Measurements from ENCODE around the gene PLA2G4E.

PLA2G4E gene

DNA sequence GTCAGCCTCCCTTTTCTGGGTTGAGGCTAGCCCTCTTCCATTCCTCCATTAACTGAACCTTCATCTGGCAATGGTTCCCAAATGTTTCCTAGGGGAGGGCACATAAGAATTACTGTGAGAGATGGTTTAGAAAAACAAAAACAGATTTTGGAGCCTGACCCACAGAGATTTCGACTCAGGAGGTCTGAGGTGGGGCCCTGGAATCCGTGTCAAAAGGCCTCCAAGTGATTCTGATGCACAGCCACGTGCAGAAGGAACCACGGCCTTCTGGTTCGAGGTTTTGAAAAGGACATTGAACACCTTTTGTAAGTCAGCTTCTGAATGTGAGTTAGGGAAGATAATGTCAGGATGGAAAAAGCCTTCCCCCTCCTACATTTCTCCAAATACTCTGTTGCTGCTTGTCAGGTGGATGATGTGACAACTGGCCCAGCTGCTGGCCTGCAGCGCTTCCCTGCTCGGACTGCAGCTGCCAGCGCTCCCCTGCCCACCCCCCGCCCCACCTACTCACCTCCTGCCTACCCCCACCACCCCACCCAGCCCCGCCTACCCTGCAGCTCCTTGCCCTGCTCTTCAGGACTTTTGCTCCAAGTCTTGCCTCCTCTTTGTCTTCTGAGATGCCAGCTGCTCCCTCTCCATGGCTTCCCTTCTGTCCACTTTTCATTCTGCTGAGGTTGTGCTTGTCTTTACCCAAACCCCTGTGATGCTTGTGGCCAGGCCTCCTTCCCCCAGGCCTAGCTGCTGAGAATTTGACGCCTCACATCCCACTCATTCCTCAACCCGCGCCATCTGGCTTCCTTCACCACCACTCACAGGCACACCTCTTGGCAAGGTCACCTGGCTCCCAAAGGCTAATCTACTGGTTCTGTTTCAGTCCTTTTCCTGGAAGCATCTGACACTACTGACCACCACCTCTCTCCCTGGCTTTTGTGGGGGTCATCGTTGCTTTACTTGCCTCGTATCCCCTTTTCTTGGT lies 55.1 kb downstream of the PLA2G4E start:
- DNase-seq (ENCODE audit: extremely low read depth, insufficient read length), result no peak
- no peak for TF ChIP-seq CTCF (IDR thresholded peaks at IDR 0.05; ENCODE audit: insufficient read depth, low read length, poor library complexity, severe bottlenecking)

GRCh38 chr15:41961595-41962202 lies 59.1 kb downstream of the PLA2G4E start:
- no peak overlapping the region for H3K4me3 ChIP-seq (replicated peaks; ENCODE audit: low read depth, low read length)
- no peak for TF ChIP-seq CTCF (IDR thresholded peaks at IDR 0.05; ENCODE audit: insufficient read depth, low read length, poor library complexity, severe bottlenecking)
- no peak for DNase-seq (ENCODE audit: extremely low read depth, insufficient read length)
- H3K27me3 ChIP-seq (replicated peaks; ENCODE audit: control insufficient read depth, insufficient read depth, low read length), result no peaks in the 10 kb centered on the region
- H3K36me3 ChIP-seq (ENCODE audit: control insufficient read depth, insufficient read depth, low read length), result peaks cover 4% of the 10 kb centered on the region

More for the DNA sequence above, 55.1 kb downstream of the PLA2G4E start:
- Histone ChIP-seq H3K36me3 (ENCODE audit: control insufficient read depth, insufficient read depth, low read length) (peaks cover 2% of the 10 kb centered on the region), H3K27me3 (replicated peaks; ENCODE audit: control insufficient read depth, insufficient read depth, low read length) (no peaks in the 10 kb centered on the region), H3K4me3 (replicated peaks; ENCODE audit: low read depth, low read length) (no peak overlapping the region)

GRCh38 chr15:41961001-41961518 lies 59.8 kb downstream of the PLA2G4E start:
- no peak for DNase-seq (ENCODE audit: extremely low read depth, insufficient read length)
- no peak for TF ChIP-seq CTCF (IDR thresholded peaks at IDR 0.05; ENCODE audit: insufficient read depth, low read length, poor library complexity, severe bottlenecking)
- no peak overlapping the region for H3K4me3 ChIP-seq (replicated peaks; ENCODE audit: low read depth, low read length)
- H3K36me3 ChIP-seq (ENCODE audit: control insufficient read depth, insufficient read depth, low read length), result peaks cover 4% of the 10 kb centered on the region
- H3K27me3 ChIP-seq (replicated peaks; ENCODE audit: control insufficient read depth, insufficient read depth, low read length), result no peaks in the 10 kb centered on the region

GRCh38 chr15:41958002-41958420 lies 62.8 kb downstream of the PLA2G4E start:
- H3K4me3 ChIP-seq (replicated peaks; ENCODE audit: low read depth, low read length), result no peak overlapping the region
- peaks cover 14% of the 10 kb centered on the region for H3K36me3 ChIP-seq (ENCODE audit: control insufficient read depth, insufficient read depth, low read length)
- no peaks in the 10 kb centered on the region for H3K27me3 ChIP-seq (replicated peaks; ENCODE audit: control insufficient read depth, insufficient read depth, low read length)
- no peak for DNase-seq (ENCODE audit: extremely low read depth, insufficient read length)
- no peak for TF ChIP-seq CTCF (IDR thresholded peaks at IDR 0.05; ENCODE audit: insufficient read depth, low read length, poor library complexity, severe bottlenecking)

DNA sequence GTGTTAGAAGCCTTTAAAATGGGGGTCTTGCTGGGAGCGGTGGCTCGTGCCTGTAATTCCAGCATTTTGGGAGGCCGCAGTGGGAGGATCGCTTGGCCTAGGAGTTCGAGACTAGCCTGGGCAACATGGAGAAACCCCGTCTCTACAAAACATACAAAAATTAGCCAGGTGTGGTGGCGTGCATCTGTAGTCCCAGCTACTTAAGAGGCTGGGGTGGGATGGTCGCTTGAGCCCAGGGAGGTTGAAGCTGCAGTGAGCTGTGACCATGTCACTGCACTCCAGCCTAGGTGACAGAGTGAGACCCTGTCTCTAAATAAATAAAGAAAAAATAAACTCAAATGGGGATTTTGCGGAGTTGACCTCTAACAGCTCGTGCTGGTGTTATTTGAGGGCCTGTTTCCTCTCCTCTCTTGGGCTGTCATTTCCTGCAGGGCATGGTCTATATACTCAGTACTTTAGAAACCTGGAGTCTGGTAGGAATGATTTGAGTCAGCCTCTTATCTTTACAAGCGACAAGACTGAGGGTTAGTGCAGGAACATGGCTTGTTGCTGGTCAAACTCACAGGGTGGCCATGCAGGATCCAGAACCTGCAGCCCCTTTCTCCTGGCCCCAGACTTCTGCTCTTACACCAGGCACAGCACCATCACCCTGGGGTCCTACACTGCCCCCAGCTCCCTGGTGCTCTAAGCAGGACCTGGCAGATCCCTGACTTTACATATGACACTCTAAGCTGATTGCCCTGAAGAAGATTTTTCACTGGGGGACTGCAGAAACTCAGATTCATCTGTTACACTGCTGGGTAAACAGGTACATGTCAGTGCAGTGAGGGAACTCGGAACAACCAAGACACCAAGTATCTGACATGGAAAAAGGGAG lies 63.6 kb downstream of the PLA2G4E start:
- DNase-seq (ENCODE audit: extremely low read depth, insufficient read length), result peak; percentile 59
- no peak for TF ChIP-seq CTCF (IDR thresholded peaks at IDR 0.05; ENCODE audit: insufficient read depth, low read length, poor library complexity, severe bottlenecking)
- Histone ChIP-seq H3K36me3 (ENCODE audit: control insufficient read depth, insufficient read depth, low read length) (peaks cover 16% of the 10 kb centered on the region), H3K4me3 (replicated peaks; ENCODE audit: low read depth, low read length) (0 out of 2 replicates have a peak overlapping the region, but pooled peaks have one; percentile 12), H3K27me3 (replicated peaks; ENCODE audit: control insufficient read depth, insufficient read depth, low read length) (no peaks in the 10 kb centered on the region)
